ENCODE data around the gene RNF7.

GRCh38 chr3:141754032-141754431 lies 15.9 kb downstream of the RNF7 start:
- no peak for TF ChIP-seq CTCF (IDR thresholded peaks at IDR 0.05; ENCODE audit: borderline replicate concordance, extremely low read depth, low read length, poor library complexity, severe bottlenecking)
- TF ChIP-seq EZH2 (IDR thresholded peaks at IDR 0.05; ENCODE audit: borderline replicate concordance, low read depth, low read length, severe bottlenecking), result no peak
